OCI-LY3 (cell line): ENCODE data around the gene SLC9A8.

ENCODE experiments used
- H2AFZ ChIP-seq: fragments of 200-600, 300-600 bp; shearing (Covaris generic); 2 replicates; pipeline ENCODE4 v1.6.0; 2014; ENCODE audit warnings: antibody characterized with exemption, low read depth, low read length
- H3K27ac ChIP-seq: fragments of 200-600, 300-600 bp; sonication (generic); 2 replicates; pipeline ENCODE4 v1.5.1; 2014; ENCODE audit warnings: mild to moderate bottlenecking, low read length, moderate library complexity, mixed read lengths
- H3K27me3 ChIP-seq: fragments of 200-600, 300-600 bp; sonication (generic); 2 replicates; pipeline ENCODE4 v1.6.1; 2014; ENCODE audit warnings: low read depth, low read length, mixed read lengths
- H3K36me3 ChIP-seq: fragments of 200-600, 300-600 bp; sonication (generic); replicated peaks from 2 replicates; pipeline ENCODE3; 2014; ENCODE audit warnings: low read depth, low read length, mixed read lengths
- H3K4me1 ChIP-seq: fragments of 300-600, 200-600 bp; sonication (generic); 2 replicates; pipeline ENCODE4 v1.6.1; 2014; ENCODE audit warnings: low read length, mixed read lengths
- H3K4me2 ChIP-seq: fragments of 200-600, 300-600 bp; sonication (generic); 2 replicates; pipeline ENCODE4 v1.6.1; 2014; ENCODE audit warnings: low read length, mixed read lengths
- H3K4me3 ChIP-seq: fragments of 300-600, 200-600 bp; sonication (generic); 2 replicates; pipeline ENCODE4 v1.5.1; 2014; ENCODE audit warnings: antibody characterized with exemption, mild to moderate bottlenecking, low read length, moderate library complexity
- H3K79me2 ChIP-seq: fragments of 300-600, 200-600 bp; shearing (Covaris generic); 2 replicates; pipeline ENCODE4 v1.6.1; 2014; ENCODE audit warnings: mild to moderate bottlenecking, low read length, mixed read lengths
- H3K9ac ChIP-seq: fragments of 300-600, 200-600 bp; shearing (Covaris generic); 2 replicates; pipeline ENCODE4 v1.6.0; 2014; ENCODE audit warnings: mild to moderate bottlenecking, low read length, moderate library complexity
- H3K9me3 ChIP-seq: fragments of 200-600, 300-600 bp; shearing (Covaris generic); 2 replicates; pipeline ENCODE4 v1.6.1; 2014; ENCODE audit warnings: low read length, mixed read lengths; ENCODE audit not compliant: insufficient read depth
- H4K20me1 ChIP-seq: fragments of 200-600, 300-600 bp; sonication (generic); 2 replicates; pipeline ENCODE4 v1.6.1; 2016; ENCODE audit warnings: low read length, mixed read lengths; ENCODE audit not compliant: insufficient read depth
- EZH2phosphoT487 ChIP-seq: fragments of 200-600 bp; shearing (Covaris generic); IDR thresholded peaks from 2 replicates; pipeline ENCODE4 v1.6.1; 2018; ENCODE audit warnings: antibody characterized with exemption, mixed run types, low read depth
- TF ChIP-seq, protein P1 (sequence below): fragments of 200-600, 300-600 bp; sonication (generic); IDR thresholded peaks from 2 replicates; pipeline ENCODE4 v1.5.1; 2014; ENCODE audit warnings: antibody characterized with exemption, low read length, low read depth

The SLC9A8 gene

DNA sequence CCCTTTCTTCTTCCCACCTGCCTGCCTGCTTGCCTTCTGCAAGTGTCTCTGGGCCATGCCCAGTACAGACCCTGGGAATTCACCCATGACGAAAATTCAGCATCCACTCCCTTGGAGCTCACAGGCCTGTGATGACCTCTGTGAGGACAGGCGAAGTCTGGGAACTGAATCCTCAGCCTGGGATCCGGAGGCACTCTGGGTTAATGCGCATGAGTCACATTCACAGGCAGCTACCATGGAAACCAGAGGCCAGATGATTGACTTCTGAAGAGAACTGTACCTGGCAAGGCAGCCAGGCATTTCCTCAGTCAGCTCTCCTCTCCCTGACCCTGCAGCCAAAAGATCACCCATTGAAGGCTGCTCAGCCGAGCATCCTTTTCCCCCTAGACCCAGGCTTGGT is 41.0 kb downstream of the SLC9A8 start:
- Histone ChIP-seq H3K79me2 (no peaks in the 10 kb centered on the region), H3K27ac (no peak overlapping the region), H3K4me1 (no peaks in the 10 kb centered on the region), H2AFZ (no peak overlapping the region), H4K20me1 (no peaks in the 10 kb centered on the region), H3K36me3 (peaks cover 68% of the 10 kb centered on the region), H3K4me3 (no peak overlapping the region), H3K27me3 (no peaks in the 10 kb centered on the region), H3K9ac (no peak overlapping the region), H3K9me3 (no peaks in the 10 kb centered on the region), H3K4me2 (no peak overlapping the region)
- no peak for TF ChIP-seq EZH2phosphoT487
- TF ChIP-seq, protein P1, sequence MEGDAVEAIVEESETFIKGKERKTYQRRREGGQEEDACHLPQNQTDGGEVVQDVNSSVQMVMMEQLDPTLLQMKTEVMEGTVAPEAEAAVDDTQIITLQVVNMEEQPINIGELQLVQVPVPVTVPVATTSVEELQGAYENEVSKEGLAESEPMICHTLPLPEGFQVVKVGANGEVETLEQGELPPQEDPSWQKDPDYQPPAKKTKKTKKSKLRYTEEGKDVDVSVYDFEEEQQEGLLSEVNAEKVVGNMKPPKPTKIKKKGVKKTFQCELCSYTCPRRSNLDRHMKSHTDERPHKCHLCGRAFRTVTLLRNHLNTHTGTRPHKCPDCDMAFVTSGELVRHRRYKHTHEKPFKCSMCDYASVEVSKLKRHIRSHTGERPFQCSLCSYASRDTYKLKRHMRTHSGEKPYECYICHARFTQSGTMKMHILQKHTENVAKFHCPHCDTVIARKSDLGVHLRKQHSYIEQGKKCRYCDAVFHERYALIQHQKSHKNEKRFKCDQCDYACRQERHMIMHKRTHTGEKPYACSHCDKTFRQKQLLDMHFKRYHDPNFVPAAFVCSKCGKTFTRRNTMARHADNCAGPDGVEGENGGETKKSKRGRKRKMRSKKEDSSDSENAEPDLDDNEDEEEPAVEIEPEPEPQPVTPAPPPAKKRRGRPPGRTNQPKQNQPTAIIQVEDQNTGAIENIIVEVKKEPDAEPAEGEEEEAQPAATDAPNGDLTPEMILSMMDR = no peak

DNA sequence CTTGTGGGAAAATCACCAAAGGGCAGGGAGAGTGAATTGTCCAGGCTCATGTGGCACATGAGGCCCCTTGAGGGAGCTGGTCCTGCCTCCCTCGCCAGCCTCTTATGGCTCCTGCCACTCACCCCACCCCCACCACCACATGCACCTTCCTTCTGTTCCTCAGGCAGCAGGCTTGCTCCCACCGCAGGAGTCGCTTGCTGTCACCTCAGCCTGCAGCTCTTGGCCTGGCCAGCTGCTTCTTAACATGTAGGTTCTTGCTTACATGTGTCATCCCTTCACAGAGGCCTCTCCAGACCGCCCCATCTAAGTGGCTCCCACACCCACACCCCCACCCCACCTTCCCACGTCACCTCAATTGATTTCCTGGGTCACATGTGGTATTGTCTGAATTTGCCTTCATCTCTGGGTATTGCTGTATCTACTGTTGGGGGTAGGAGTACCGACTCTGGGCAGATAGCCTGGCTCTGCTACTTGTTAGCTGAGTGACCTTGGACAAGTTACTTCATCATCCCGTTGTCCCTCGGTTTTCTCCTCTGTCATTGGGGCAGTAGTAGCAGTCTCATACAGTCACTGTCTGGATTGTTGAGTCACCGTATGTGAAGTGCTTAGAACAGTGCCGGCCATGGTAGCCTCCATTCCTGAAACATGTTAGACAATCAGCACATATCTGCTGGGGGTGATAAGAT is 41.7 kb downstream of the SLC9A8 start:
- Histone ChIP-seq H3K79me2 (no peaks in the 10 kb centered on the region), H2AFZ (no peak overlapping the region), H4K20me1 (no peaks in the 10 kb centered on the region), H3K9ac (no peak overlapping the region), H3K4me1 (no peaks in the 10 kb centered on the region), H3K27me3 (no peaks in the 10 kb centered on the region), H3K36me3 (peaks cover 66% of the 10 kb centered on the region), H3K4me2 (no peak overlapping the region), H3K4me3 (no peak overlapping the region), H3K27ac (no peak overlapping the region), H3K9me3 (no peaks in the 10 kb centered on the region)
- TF ChIP-seq, protein P1 = no peak
- TF ChIP-seq EZH2phosphoT487 = no peak

DNA sequence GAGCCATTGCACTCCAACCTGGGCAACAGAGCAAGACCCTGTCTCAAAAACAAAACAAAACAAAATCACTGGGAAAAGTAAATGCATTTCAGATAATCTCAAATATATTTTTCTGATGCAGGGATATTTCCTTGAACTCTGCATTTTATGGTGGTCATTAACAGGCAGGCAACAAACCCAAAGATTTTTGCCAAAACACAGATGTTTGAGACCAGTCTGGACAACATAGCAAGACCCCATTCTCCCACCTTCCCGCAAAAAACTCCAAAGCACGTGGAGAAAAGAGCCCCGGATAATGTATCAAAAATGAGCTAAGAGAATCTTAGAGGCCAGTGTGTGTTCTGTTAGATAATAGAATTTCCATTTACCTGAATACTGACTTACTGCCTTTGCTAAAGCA is 44.3 kb downstream of the SLC9A8 start:
- Histone ChIP-seq H3K36me3 (peaks cover 55% of the 10 kb centered on the region), H3K4me1 (no peaks in the 10 kb centered on the region), H4K20me1 (no peaks in the 10 kb centered on the region)

DNA sequence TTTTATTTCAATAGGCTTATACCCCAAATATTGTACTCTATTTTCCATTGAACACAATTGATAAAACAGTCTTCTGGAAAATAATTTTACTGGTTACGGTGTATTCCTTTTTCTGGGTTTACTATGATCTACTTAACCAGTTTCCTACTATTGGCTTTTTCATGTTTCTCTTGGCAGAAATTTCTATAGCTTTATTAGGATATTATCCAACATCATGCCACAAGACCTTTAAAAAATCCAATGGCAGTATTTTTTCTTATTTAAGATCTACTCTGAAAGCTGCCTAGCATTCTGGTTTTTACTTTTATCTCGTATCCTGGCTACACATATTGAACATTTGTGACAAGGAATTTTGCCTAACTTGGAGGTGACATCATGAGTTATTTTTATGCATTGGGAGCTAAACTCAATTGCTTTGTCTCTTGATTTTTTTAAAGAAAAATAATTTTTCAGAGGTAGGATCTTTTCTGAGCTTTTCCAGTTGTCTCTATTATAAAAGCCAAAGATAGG is 45.5 kb downstream of the SLC9A8 start:
- no peak overlapping the region for H3K9ac ChIP-seq
- H2AFZ ChIP-seq = no peak overlapping the region
- H3K27ac ChIP-seq = no peak overlapping the region
- TF ChIP-seq, protein P1 = no peak
- TF ChIP-seq EZH2phosphoT487 = no peak
- H3K9me3 ChIP-seq = no peaks in the 10 kb centered on the region
- H3K27me3 ChIP-seq = no peaks in the 10 kb centered on the region
- H3K79me2 ChIP-seq = no peaks in the 10 kb centered on the region
- no peaks in the 10 kb centered on the region for H3K4me1 ChIP-seq
- H3K4me2 ChIP-seq = no peak overlapping the region
- no peaks in the 10 kb centered on the region for H4K20me1 ChIP-seq
- no peak overlapping the region for H3K4me3 ChIP-seq
- H3K36me3 ChIP-seq = peaks cover 55% of the 10 kb centered on the region

More for the DNA sequence above, 44.3 kb downstream of the SLC9A8 start:
- Histone ChIP-seq H3K27me3 (no peaks in the 10 kb centered on the region), H3K9me3 (no peaks in the 10 kb centered on the region), H3K4me3 (no peak overlapping the region), H3K9ac (no peak overlapping the region), H3K27ac (no peak overlapping the region), H3K79me2 (no peaks in the 10 kb centered on the region), H3K4me2 (no peak overlapping the region), H2AFZ (no peak overlapping the region)
- TF ChIP-seq EZH2phosphoT487 = no peak
- TF ChIP-seq, protein P1 = no peak
